SK-N-SH (cell line): ENCODE data around the gene C11orf58. TPM values are rescaled to one million over a fixed set of nuclear protein-coding genes. Genes with fewer than 3 reads are reported as not detected.

Source experiments
- CTCF ChIA-PET: fragments of 300-600, 350-600 bp; formaldehyde crosslinking; extraction: SDS; loops from one replicate; lab custom pipeline; 2021; lab: Yijun Ruan, JAX
- POLR2A ChIA-PET: fragments of 350-600 bp; sonication (Branson Sonifier 250); formaldehyde crosslinking; extraction: SDS; loops from one replicate; lab custom pipeline; 2020; ENCODE audit warnings: antibody characterized with exemption, inconsistent platforms; lab: Yijun Ruan, JAX
- DNase-seq: peaks from one replicate; pipeline ENCODE4 v3.0.0; 2012
- H2AFZ ChIP-seq: fragments of 200-600 bp; sonication (generic); 2 replicates; pipeline ENCODE4 v1.8.1; 2016; ENCODE audit warnings: antibody characterized with exemption, mild to moderate bottlenecking, low read depth
- H3F3A ChIP-seq: fragments of 200-600 bp; sonication (generic); replicated peaks from 2 replicates; pipeline ENCODE3; 2016; ENCODE audit warnings: antibody characterized with exemption, mild to moderate bottlenecking; ENCODE audit not compliant: insufficient read depth
- H3K27ac ChIP-seq, 2 experiments: fragments of 200-500 bp in 1 of 2; fragments of 200-600 bp in 1 of 2; sonication (Bioruptor generic) in 1 of 2; sonication (generic), shearing (Covaris generic) in 1 of 2; 2 replicates each; pipeline versions ENCODE4 v1.5.1 to v1.6.1; 2014 to 2016; ENCODE audit warnings: low read depth in 2 of 2, inconsistent platforms in 1 of 2, low read length in 1 of 2, mild to moderate bottlenecking in 1 of 2, mixed read lengths in 1 of 2
- H3K27me3 ChIP-seq: fragments of 200-600 bp; sonication (generic), shearing (Covaris generic); 2 replicates; pipeline ENCODE4 v1.6.1; 2016; ENCODE audit warnings: mixed run types; ENCODE audit not compliant: insufficient read depth
- H3K36me3 ChIP-seq, 2 experiments: fragments of 200-500 bp in 1 of 2; fragments of 200-600 bp in 1 of 2; sonication (Bioruptor generic) in 1 of 2; sonication (generic) in 1 of 2; replicated peaks in 1 of 2; 2 replicates each; pipeline versions ENCODE3 to v1.5.1; 2014 to 2016; ENCODE audit warnings: low read length in 1 of 2, mild to moderate bottlenecking in 1 of 2; ENCODE audit not compliant: insufficient read depth in 2 of 2, control insufficient read depth in 1 of 2
- H3K4me1 ChIP-seq, 2 experiments: fragments of 200-500 bp in 1 of 2; fragments of 200-600 bp in 1 of 2; sonication (Bioruptor generic) in 1 of 2; sonication (generic), shearing (Covaris generic) in 1 of 2; 2 replicates each; pipeline versions ENCODE4 v1.5.1 to v1.6.1; 2014 to 2016; ENCODE audit warnings: low read depth in 1 of 2, low read length in 1 of 2, mixed run types in 1 of 2; ENCODE audit not compliant: insufficient read depth in 2 of 2, control insufficient read depth in 1 of 2
- H3K4me2 ChIP-seq: fragments of 200-600 bp; sonication (generic), shearing (Covaris generic); 2 replicates; pipeline ENCODE4 v1.6.1; 2017; ENCODE audit warnings: mixed run types
- H3K4me3 ChIP-seq, 2 experiments: fragments of 200-500 bp in 1 of 2; fragments of 200-600 bp in 1 of 2; sonication (Bioruptor generic) in 1 of 2; sonication (generic), shearing (Covaris generic) in 1 of 2; 2 replicates each; pipeline versions ENCODE4 v1.5.1 to v1.8.1; 2014 to 2016; ENCODE audit warnings: low read depth in 2 of 2, inconsistent platforms in 1 of 2, low read length in 1 of 2, mild to moderate bottlenecking in 1 of 2, mixed read lengths in 1 of 2, moderate library complexity in 1 of 2
- H3K79me2 ChIP-seq: fragments of 200-600 bp; sonication (generic); 2 replicates; pipeline ENCODE4 v1.8.1; 2017; ENCODE audit warnings: mild to moderate bottlenecking; ENCODE audit not compliant: insufficient read depth
- H3K9ac ChIP-seq: fragments of 200-600 bp; sonication (generic); 2 replicates; pipeline ENCODE4 v1.6.1; 2017; ENCODE audit warnings: mixed run types
- H3K9me2 ChIP-seq: fragments of 200-600 bp; sonication (generic); 2 replicates; pipeline ENCODE4 v1.6.1; 2017; ENCODE audit warnings: mixed run types
- H3K9me3 ChIP-seq: fragments of 200-600 bp; sonication (generic); 2 replicates; pipeline ENCODE4 v1.6.1; 2017; ENCODE audit warnings: mixed run types, mild to moderate bottlenecking, moderate library complexity
- H4K20me1 ChIP-seq: fragments of 200-600 bp; sonication (generic); 2 replicates; pipeline ENCODE4 v1.6.1; 2017; ENCODE audit warnings: mild to moderate bottlenecking, mixed run types; ENCODE audit not compliant: insufficient read depth
- EP300 ChIP-seq, 2 experiments: IDR thresholded peaks; 2 replicates each; pipeline versions ENCODE4 v1.4.0 to v1.6.1; 2012; ENCODE audit warnings: borderline replicate concordance in 1 of 2, low read depth in 1 of 2, low read length in 1 of 2
- FOSL2 ChIP-seq: IDR thresholded peaks from 2 replicates; pipeline ENCODE4 v1.4.0; 2012; ENCODE audit warnings: low read depth, mild to moderate bottlenecking, moderate library complexity, borderline replicate concordance
- NFIC ChIP-seq: IDR thresholded peaks from 2 replicates; pipeline ENCODE4 v1.4.0; 2012; ENCODE audit warnings: borderline replicate concordance
- RAD21 ChIP-seq: IDR thresholded peaks from 2 replicates; pipeline ENCODE4 v1.6.1; 2012; ENCODE audit warnings: mild to moderate bottlenecking, low read length
- REST ChIP-seq: IDR thresholded peaks from 2 replicates; pipeline ENCODE4 v1.6.1; 2012; ENCODE audit warnings: mild to moderate bottlenecking, low read depth, low read length, moderate library complexity
- RXRA ChIP-seq: IDR thresholded peaks from 2 replicates; pipeline ENCODE4 v1.4.0; 2012; ENCODE audit warnings: low read depth, mild to moderate bottlenecking, borderline replicate concordance
- USF1 ChIP-seq: IDR thresholded peaks from 2 replicates; pipeline ENCODE4 v1.4.0; 2012; ENCODE audit warnings: low read depth, borderline replicate concordance
- WGBS: methylation state at CpG from one replicate; pipeline ENCODE4 v1.1.6; 2017; ENCODE audit warnings: low lambda C conversion rate; 5-methylcytosine and 5-hydroxymethylcytosine counted together
- polyA plus RNA-seq, 3 experiments: library from polyadenylated mRNA; depleted of rRNA; stranded (reverse); fragments of >200 nt; gene quantifications; 2 replicates each; pipeline ENCODE4 v1.2.3, GENCODE V29; 2012

C11orf58 gene
- polyA plus RNA-seq, 1 of the 3 experiments (the other 2 are of a cell fraction): 150 TPM

DNA sequence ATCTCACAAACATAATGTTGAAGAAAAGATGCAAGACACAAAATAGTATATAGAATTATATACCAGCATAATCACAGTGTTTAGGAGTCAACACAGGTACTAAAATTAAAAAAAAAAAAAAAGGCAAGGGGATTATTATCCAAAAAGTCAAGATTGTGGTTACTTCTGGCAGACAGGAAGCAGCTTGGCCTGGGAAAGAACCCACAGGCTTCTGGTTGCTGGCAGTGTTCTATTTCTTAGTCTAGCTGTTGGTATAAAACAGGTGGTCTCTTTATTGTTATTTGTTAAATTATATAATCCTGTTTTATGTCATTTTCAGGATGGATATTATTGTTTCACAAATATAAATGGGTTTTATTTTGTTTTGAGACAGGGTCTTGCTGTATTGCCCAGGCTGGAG is 54.0 kb downstream of the C11orf58 start (continued):
- TF ChIP-seq RAD21: no peak
- no peak for TF ChIP-seq USF1
- no peak for TF ChIP-seq RXRA

DNA sequence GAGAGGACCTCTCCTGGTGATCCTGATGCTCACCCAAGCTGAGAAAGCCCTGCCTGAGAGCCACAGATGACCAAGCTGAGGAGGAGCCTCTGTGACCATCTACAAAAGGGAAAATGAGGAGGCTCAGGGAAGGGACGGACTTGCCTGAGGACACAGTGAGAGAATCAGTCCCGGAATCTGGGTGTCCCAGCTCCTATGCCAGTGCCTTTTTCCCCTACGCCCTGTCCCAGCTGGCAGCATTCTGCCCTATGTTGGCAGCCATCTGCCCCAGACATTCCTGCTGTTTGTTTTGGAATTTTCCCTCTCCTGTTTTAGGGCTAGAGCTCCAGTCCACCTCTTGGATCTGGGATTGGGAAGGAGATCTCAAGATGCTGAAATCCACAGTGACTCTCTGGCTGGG is 54.6 kb downstream of the C11orf58 start:
- ChIA-PET POLR2A (interaction anchor here (0.6 kb wide), 1 partner anchor 108 kb away, joined by 3 read pairs; no protein-coding TSS in a partner anchor), CTCF (interaction anchor here (0.6 to 2.9 kb wide), 4 partner anchors 8 to 1473 kb away, joined by 3 to 14 read pairs (median 8); no protein-coding TSS in a partner anchor)
- Histone ChIP-seq H3K9ac (no peak overlapping the region), H3K4me3 (no peak overlapping the region), H4K20me1 (no peaks in the 10 kb centered on the region), H3K9me2 (no peaks in the 10 kb centered on the region), H3K36me3 (no peaks in the 10 kb centered on the region), H3K79me2 (no peaks in the 10 kb centered on the region), H3K27ac (no peak overlapping the region), H3K4me1 (peaks cover 0 to 4% of the 10 kb centered on the region in 2 experiments), H3F3A (peaks cover 17% of the 10 kb centered on the region), H3K27me3 (no peaks in the 10 kb centered on the region), H3K9me3 (no peaks in the 10 kb centered on the region), H2AFZ (no peak overlapping the region), H3K4me2 (no peak overlapping the region)
- WGBS: 100% methylated on average over 3 of the region's 3 CpGs
- no peak for DNase-seq
- TF ChIP-seq REST: no peak

- Histone ChIP-seq H3K79me2 (no peaks in the 10 kb centered on the region), H3K9me2 (no peaks in the 10 kb centered on the region), H3K4me3 (no peak overlapping the region), H3K4me2 (no peak overlapping the region), H3F3A (peaks cover 14% of the 10 kb centered on the region), H3K4me1 (peaks cover 0 to 4% of the 10 kb centered on the region in 2 experiments), H3K27me3 (no peaks in the 10 kb centered on the region), H3K9me3 (no peaks in the 10 kb centered on the region), H2AFZ (no peak overlapping the region), H3K9ac (no peak overlapping the region), H3K36me3 (no peaks in the 10 kb centered on the region), H4K20me1 (no peaks in the 10 kb centered on the region), H3K27ac (no peak overlapping the region)
- ChIA-PET CTCF (interaction anchor here (1.2 to 2.9 kb wide), 4 partner anchors 9 to 270 kb away, joined by 3 to 14 read pairs (median 8); no protein-coding TSS in a partner anchor), POLR2A (no interaction called here)
- 92% methylated on average over 3 of the region's 3 CpGs for WGBS
- no peak for DNase-seq
- TF ChIP-seq FOSL2 (no peak), EP300 (IDR thresholded peaks at IDR 0.05; ENCODE audit: borderline replicate concordance in 1 of 2, low read depth in 1 of 2, low read length in 1 of 2) (no peak), USF1 (no peak), NFIC (no peak)
Observed at GRCh38 chr11:16793511-16793910, 55.1 kb downstream of the C11orf58 start.
